Astrocyte (in vitro differentiated cells and primary cell): ENCODE measurements around the gene ATP13A2.

Experiments
- EZH2 ChIP-seq: IDR thresholded peaks from 2 replicates; pipeline ENCODE4 v1.6.1; 2012; ENCODE audit warnings: mild to moderate bottlenecking, low read length, inconsistent platforms; ENCODE audit not compliant: insufficient read depth
- TF ChIP-seq, protein P1 (sequence below): IDR thresholded peaks from 2 replicates; pipeline ENCODE4 v1.5.1; 2011; ENCODE audit warnings: low read depth, mild to moderate bottlenecking, inconsistent platforms, low read length, moderate library complexity; ENCODE audit not compliant: insufficient read depth

DNA sequence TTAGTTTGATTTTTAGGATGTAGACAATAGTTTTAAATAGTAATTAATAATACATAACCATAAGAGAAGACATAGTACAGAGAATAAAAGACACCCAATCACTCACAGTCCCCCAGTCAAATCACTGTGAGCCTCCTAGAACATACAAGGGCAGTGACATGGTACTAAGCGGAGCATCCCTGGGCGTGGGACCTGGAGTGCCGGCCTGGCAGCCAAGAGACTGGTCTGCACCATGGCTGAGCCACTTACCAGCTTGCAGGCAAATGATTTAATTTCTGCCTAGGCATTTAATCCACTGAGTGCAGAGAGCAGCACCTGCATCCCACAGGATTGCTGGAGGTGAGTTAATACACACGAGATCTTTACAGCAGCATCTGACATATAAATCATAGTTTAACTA is 21.8 kb upstream of the ATP13A2 start:
- TF ChIP-seq, protein P1, sequence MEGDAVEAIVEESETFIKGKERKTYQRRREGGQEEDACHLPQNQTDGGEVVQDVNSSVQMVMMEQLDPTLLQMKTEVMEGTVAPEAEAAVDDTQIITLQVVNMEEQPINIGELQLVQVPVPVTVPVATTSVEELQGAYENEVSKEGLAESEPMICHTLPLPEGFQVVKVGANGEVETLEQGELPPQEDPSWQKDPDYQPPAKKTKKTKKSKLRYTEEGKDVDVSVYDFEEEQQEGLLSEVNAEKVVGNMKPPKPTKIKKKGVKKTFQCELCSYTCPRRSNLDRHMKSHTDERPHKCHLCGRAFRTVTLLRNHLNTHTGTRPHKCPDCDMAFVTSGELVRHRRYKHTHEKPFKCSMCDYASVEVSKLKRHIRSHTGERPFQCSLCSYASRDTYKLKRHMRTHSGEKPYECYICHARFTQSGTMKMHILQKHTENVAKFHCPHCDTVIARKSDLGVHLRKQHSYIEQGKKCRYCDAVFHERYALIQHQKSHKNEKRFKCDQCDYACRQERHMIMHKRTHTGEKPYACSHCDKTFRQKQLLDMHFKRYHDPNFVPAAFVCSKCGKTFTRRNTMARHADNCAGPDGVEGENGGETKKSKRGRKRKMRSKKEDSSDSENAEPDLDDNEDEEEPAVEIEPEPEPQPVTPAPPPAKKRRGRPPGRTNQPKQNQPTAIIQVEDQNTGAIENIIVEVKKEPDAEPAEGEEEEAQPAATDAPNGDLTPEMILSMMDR: no peak
- TF ChIP-seq EZH2: no peak
